T-helper 22 cell (primary cell): ENCODE data around the gene CEP350.
"Not testable (repeated sequence)": the region's sequence is repeated elsewhere in the genome, so short reads cannot be mapped to it uniquely, and the experiment has no call there.

Experiments used
- DNase-seq: peaks from one replicate; pipeline ENCODE4 v3.0.0-alpha.2; 2020; ENCODE audit warnings: low read depth

CEP350 gene

GRCh38 chr1:179984942-179985341, 30.3 kb downstream of the CEP350 start:
- DNase-seq = no peak

DNA sequence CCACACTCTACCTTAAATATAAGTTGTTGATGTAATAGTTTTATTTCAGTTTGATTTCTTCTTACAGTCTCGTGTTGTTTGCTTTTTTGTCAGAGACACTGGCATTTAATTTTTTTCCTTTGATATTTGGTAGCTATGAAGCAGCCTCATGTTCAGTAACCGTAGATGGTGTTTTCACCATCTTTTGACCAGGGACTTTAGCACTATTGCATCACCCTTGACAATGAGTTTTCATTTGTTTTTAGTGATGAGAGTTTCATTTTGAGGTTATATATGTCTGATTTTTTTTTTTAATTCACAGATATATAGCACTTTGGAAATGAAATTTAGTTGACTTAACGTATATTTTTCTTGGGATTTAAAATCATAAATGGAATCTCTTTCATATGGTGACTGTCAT, 36.2 kb downstream of the CEP350 start:
- DNase-seq = no peak

DNA sequence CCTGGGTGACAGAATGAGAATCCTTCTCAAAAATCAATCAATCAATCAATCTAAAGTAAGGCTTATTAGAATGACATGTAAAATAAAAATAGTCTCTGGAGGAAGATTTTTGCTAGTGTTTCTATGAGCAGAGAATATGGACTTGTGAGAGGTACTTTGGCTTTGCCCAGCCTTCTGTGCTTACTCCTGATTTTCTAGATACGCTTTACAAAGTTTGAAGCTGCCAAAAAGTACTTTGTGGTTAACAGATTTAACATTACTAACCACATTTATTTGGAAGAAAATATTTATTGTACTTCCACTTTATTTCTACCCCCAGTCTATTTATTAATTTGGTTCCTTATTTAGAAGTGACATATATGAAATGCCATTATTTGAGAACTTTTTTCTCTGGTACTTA, 41.0 kb downstream of the CEP350 start:
- DNase-seq = no peak

DNA sequence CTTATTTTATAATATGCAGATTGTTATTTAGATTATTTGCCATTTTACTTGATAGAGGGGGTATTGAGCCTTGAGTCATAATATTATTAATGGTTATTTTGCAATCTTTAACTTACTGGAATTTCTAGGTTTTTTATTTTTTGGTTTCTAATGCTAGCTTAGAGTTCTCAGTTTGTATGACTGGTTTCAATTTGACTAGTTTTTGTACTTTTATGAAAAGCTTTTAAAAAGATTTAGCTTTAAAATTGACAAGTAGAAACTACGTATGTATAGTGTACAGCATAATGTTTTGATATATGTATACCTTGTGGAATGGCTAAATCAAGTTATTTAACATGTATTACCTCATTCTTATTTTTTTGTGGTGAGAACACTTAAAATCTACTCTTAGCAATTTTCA, 41.5 kb downstream of the CEP350 start:
- no peak for DNase-seq

DNA sequence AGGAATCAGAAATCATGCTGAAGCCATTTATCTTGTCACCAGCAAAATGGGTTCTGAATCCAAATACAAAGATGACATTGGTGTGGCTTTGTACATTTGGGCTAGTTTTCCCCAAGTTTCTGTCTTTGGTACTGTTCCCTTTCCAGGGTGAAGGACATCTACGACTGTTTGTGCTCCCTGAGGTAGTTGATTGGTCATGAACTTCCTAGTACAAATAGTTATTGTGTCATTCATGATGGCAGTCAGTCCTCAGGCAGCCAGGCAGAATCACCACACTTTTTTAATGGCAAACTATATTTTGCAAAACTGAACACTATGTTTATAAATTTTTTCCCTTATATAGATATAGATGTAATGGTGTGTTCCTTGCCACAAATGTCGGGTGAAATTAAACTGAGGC, 46.0 kb downstream of the CEP350 start:
- no peak for DNase-seq

DNA sequence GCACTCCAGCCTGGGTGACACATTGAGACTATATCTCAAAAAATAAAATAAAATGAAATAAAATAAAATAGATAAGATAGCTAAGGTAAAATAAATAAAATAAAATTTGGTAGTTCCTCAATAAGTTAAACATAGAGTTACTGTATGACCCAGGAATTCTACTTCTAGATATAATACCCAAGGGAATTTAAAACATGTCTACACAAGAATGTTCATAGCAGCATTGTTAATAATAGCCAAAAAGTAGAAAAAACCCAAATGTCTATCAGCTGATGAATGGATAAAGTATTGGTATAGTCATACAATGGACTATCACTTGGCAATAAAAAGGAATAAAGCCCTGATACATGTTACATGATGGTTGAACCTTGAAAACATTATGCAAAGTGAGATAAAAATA, 47.8 kb downstream of the CEP350 start:
- no peak for DNase-seq

- DNase-seq = no peak
These were observed 48.6 kb downstream of the CEP350 start for GRCh38 chr1:180003026-180003695.

DNA sequence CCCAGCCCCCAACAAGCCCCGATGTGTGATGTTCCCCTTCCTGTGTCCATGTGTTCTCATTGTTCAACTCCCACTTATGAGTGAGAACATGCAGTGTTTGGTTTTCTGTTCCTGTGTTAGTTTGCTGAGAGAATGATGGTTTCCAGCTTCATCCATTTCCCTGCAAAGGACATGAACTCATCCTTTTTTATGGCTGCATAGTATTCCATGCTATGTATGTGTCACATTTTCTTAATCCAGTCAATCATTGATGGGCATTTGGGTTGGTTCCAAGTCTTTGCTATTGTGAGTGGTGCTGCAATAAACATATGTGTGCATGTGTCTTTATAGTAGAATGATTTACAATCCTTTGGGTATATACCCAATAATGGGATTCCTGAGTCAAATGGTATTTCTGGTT, 52.2 kb downstream of the CEP350 start:
- not testable (repeated sequence) for DNase-seq

DNA sequence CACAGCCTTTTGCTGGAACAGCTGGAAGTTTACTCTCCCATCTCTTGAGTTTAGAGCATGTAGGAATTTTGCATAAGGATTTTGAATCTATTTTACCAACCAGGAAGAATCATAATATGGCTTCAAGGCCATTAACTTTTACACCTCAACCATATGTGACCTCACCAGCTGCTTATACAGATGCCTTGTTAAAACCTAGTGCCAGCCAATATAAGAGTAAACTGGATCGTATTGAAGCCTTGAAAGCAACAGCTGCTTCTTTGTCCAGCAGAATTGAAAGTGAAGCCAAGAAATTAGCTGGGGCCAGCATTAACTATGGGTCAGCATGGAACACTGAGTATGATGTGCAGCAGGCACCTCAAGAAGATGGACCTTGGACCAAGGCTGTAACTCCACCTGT, 65.4 kb downstream of the CEP350 start:
- DNase-seq = no peak

GRCh38 chr1:180026556-180026955, 71.9 kb downstream of the CEP350 start:
- DNase-seq = no peak

DNA sequence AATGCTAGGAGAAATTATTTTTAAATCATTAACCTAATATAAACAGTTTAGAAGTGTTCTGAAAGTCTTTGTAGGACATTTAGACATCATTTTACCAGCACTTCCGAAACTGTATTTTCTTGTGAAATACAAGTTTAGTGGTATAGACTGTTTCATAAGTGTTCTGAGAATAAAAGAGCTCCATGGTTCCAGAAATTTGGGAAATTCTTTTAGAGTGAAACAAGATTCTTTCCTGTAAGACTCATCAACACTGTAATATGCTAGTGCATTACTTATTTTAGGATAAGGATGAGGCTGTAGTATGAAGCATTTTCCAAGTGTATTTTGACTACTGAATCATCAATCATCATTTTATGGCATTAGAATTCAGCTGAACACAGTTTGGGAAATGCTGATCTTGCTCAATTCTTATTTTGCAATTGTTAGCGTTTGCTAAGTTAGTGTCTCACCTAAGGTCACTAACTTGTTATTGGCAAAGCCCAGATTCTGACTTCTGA, 73.4 kb downstream of the CEP350 start:
- no peak for DNase-seq

DNA sequence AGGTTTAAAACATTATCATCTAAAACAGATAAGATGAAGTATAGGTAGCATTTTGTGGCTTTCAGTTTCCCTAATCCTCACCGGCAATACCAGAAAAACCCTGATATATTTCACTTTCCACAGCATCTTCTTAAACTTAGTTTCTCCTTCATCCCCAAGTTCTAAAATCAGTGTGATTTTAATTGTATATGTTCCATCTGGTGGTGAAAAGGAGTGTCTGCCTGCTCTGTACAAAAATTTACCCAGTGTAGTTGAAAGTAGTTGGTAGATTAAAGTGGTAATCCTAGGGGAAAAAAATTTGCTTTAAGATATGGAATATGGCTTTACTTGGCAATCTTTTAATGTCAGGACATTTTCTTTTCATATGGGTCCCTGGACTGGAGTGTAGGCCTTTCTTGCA, 74.3 kb downstream of the CEP350 start:
- DNase-seq = no peak

DNA sequence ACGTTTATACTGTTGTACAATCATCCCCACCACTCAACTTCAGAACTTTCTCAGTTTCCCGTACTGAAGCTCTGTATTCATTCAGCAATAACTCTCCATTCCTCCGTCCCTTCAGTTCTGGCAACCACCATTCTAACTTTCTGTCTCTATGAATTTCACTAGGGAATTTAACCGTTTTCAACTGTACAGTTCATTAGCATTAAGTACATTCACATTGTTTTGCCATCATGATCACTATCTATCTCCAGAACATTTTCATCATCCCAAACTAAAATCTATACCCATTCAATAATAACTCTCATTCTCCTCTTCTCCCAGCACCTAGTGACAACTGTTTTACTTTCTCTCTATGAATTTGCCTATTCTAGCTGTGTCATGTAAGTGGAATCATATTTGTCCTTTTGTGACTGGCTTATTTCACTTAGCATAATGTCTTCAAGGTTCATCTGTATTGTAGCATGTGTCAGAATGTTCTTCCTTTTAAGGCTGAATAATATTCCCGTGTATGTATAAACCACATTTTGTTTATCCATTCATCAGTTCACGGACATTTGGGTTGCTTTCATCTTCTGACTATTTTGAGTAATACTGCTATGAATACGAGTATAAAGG, 75.0 kb downstream of the CEP350 start:
- no peak for DNase-seq

DNA sequence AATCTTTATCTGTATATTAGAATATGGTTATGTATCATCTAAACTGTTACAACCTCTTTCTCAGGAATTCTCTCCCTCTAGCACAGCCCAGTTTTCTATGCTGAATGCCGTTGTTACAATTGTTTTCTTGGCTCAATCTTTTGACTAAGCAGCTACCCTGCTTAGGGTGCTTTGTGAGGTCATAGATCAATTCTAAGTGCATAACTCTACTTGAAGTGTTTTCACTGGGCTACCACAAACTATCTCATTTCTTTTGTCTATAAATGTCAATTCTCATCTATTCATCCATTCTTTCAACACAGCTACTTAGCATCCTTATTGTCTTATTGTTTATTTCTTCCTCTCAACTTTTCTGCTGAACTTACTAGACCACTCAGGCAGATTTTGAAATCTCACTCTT, 77.1 kb downstream of the CEP350 start:
- DNase-seq = no peak

DNA sequence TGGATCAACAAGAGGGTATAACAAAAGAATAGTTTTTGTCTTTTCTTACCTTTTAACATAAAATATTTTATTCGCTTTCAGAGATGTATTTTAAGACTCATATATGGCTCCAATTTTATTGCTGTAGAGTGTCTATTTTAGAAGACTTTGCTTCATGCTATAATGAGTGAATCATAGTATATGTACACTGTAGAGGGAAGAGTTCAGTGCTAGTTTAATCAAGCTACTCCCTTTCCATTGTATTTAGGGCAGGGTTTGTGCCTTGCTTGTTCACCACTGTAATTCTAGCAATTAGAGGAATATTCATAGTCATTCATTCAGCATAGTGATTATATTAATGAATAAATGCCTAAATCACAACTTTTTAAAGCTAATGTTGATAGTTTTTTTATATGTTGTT, 78.8 kb downstream of the CEP350 start:
- DNase-seq = no peak

DNA sequence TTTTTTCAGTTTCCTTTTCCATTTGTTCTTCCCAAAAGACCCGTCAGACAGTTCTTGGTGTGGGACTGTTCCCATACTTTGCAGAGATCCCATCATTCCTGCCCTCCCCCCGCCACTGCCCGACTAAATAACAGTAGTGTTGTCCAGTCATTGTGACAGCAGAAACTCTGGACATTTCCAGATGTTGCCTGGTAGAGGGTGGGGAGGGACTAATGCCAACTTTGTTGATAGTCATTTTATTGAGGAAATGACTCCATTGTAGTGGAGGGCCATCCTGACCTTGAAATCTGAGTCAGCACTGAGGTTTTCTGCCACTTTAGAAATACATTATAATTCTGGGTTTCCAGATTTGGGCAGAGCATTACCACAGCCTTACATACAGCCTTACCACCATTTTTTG, 85.4 kb downstream of the CEP350 start:
- no peak for DNase-seq

GRCh38 chr1:180041582-180041981, 87.0 kb downstream of the CEP350 start:
- no peak for DNase-seq

DNA sequence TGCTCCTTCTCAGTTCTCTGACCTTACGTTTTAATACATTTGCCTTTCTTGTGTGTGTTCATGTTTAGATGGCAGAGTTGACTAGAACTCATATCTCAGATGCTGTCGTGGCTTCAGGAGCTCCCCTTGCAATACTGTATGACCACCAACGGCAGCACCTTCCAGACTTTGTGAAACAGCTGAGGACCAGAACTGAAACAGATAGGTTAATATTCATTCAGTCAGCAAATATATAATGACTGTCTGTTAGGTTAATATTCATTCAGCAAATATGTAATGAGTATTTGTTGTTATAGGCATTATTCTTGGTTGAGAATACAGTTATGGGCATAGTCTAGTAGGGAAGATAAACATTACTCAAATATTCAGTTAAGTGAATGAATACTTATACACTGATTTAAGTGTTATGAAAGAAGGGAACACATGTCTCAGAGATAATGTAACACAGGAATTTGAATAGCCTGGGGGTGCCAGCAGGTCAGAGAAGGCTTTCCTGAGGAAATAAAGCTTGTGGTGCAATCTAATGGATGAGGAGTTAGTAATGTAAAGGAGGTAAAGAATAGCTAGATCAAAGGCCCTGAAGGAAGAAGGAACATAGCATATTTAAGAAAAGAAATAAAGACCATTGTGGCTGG, 88.5 kb downstream of the CEP350 start:
- DNase-seq = no peak

GRCh38 chr1:180043785-180044184, 89.2 kb downstream of the CEP350 start:
- no peak for DNase-seq

GRCh38 chr1:180046674-180047073, 92.1 kb downstream of the CEP350 start:
- no peak for DNase-seq

DNA sequence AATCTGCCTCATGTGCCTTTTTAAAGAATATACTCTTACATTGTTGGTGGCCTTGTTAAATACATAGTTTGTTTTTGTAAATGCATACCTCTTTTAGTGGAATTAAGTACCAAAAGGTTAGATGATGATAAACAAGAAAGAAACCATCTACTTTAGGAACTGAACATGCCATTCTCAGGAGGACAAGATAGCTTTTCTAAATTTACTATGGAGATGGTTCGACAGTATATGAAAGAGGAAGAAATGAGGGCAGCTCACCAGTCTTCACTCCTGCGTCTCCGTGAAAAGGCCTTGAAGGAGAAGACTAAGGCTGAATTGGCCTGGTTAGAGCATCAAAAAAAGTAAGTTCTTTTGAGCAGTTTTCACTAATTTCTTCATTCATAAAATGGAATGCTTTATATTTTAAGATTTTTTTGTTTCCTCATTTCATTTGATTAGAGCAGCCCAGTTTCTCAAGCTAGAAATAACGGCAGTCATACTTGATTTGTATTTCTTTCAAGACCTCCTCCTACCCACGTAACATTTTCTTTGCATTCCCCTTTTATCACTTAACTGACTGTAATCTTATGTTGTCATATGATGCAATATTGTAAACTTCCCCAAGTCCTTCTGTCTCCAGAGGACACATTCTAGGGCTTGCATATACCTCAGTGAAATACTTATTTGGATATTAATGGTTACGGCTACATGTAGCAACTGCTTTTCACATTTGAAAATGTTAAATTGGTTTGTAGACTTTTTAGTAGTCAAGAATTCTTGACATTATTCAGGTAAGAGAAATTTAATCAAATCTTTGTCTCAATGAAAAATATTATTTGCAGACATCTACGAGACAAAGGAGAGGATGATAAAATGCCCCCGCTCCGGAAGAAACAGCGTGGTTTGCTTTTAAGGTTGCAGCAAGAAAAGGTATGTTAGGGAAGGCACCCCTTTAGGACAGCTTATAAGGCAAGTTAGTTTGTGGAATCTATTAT, 99.3 kb downstream of the CEP350 start:
- no peak for DNase-seq

DNA sequence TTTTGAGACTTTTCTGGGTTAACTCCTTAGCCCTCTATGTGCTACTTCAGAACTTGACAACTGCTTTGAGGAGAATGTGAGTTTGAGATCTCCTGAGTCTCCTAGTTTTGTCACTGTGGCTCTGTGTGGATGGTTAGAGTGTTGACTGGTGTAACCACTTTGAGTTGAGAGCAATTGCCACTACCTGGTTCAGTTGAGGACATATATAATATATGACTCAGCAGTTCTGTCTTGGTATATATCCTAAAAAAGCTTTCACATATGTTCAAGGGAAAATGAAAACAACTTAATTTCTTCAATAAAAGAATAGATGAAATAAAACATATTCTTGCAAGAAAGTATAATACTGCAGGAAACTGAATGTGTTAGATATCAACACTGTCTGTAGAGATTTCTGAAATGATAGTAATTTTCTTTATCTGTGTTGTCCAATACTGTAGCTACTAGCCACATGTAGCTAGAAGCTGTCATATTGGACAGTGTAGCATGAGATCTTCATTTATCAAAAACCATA, 103.3 kb downstream of the CEP350 start:
- no peak for DNase-seq
